IMR-90 (cell line): ENCODE results near the gene XRCC4. TPM values are rescaled to one million over a fixed set of nuclear protein-coding genes. Genes with fewer than 3 reads are reported as not detected.
A peak's percentile ranks its signal among the peaks of the same experiment; 100 is the strongest.
"Not testable (repeated sequence)": the region's sequence is repeated elsewhere in the genome, so short reads cannot be mapped to it uniquely, and the experiment has no call there.

Source experiments
- ATAC-seq: fragments of 200-7000 bp; cut with Tn5 transposase; 2 replicates; pipeline ENCODE4 v1.9.1; 2020; ENCODE audit warnings: low read depth, mild to moderate bottlenecking, moderate library complexity
- BruUV-seq: library from RNA; stranded (reverse); fragments of 400-500 nt; replicated peaks from 2 replicates; lab custom pipeline; 2021; lab: Mats Ljungman, UMichigan
- CTCF ChIA-PET: fragments of 300-600 bp; formaldehyde crosslinking; extraction: SDS; loops from one replicate; lab custom pipeline; 2021; ENCODE audit warnings: antibody characterized with exemption; lab: Yijun Ruan, JAX
- POLR2A ChIA-PET: fragments of 300-600 bp; sonication (Branson Sonifier 250); formaldehyde crosslinking; loops from one replicate; lab custom pipeline; 2022; ENCODE audit warnings: antibody characterized with exemption; ENCODE audit not compliant: unreplicated experiment; lab: Charles Lee
- DNase-seq: peaks from one replicate; pipeline ENCODE4 v3.0.0; 2013
- H2AFZ ChIP-seq: replicated peaks from 2 replicates; pipeline ENCODE3; 2013; ENCODE audit warnings: low read length, mild to moderate bottlenecking; ENCODE audit not compliant: poor library complexity
- H2AK5ac ChIP-seq: 2 replicates; pipeline ENCODE4 v1.6.1; 2013; ENCODE audit warnings: low read depth, low read length, inconsistent platforms
- H2AK9ac ChIP-seq: replicated peaks from 2 replicates; pipeline ENCODE3; 2013; ENCODE audit warnings: mild to moderate bottlenecking, low read depth, low read length, moderate library complexity; ENCODE audit not compliant: poor library complexity
- H2BK120ac ChIP-seq: 2 replicates; pipeline ENCODE4 v1.6.1; 2013; ENCODE audit warnings: low read depth, low read length, inconsistent platforms
- H2BK15ac ChIP-seq: 3 replicates; pipeline ENCODE4 v1.6.1; 2013; ENCODE audit warnings: low read depth, low read length, inconsistent platforms
- H2BK20ac ChIP-seq: 2 replicates; pipeline ENCODE4 v1.6.1; 2013; ENCODE audit warnings: low read depth, mild to moderate bottlenecking, inconsistent platforms, low read length, moderate library complexity
- H2BK5ac ChIP-seq: 2 replicates; pipeline ENCODE4 v1.6.1; 2013; ENCODE audit warnings: mild to moderate bottlenecking, low read depth, low read length, inconsistent platforms; ENCODE audit not compliant: poor library complexity, severe bottlenecking
- H3K14ac ChIP-seq: replicated peaks from 2 replicates; pipeline ENCODE4 v1.6.1; 2013; ENCODE audit warnings: low read depth, low read length, inconsistent platforms
- H3K18ac ChIP-seq: 2 replicates; pipeline ENCODE4 v1.6.1; 2013; ENCODE audit warnings: low read depth, low read length, control low read depth
- H3K23ac ChIP-seq: 2 replicates; pipeline ENCODE4 v1.6.1; 2013; ENCODE audit warnings: low read depth, low read length, inconsistent platforms
- H3K27ac ChIP-seq: 2 replicates; pipeline ENCODE4 v1.5.1; 2013; ENCODE audit warnings: mild to moderate bottlenecking, control low read depth, low read length; ENCODE audit not compliant: insufficient read depth
- H3K27me3 ChIP-seq: 2 replicates; pipeline ENCODE4 v1.6.1; 2013; ENCODE audit warnings: low read length; ENCODE audit not compliant: control insufficient read depth, insufficient read depth
- H3K36me3 ChIP-seq: 2 replicates; pipeline ENCODE4 v1.6.1; 2013; ENCODE audit warnings: low read length, mixed read lengths; ENCODE audit not compliant: control insufficient read depth, insufficient read depth
- H3K4ac ChIP-seq: 2 replicates; pipeline ENCODE4 v1.6.1; 2013; ENCODE audit warnings: low read depth, low read length, inconsistent platforms
- H3K4me1 ChIP-seq: 2 replicates; pipeline ENCODE4 v1.6.1; 2013; ENCODE audit warnings: low read length, mixed read lengths; ENCODE audit not compliant: control insufficient read depth, insufficient read depth
- H3K4me2 ChIP-seq: 2 replicates; pipeline ENCODE4 v1.6.1; 2013; ENCODE audit warnings: low read depth, mild to moderate bottlenecking, control low read depth, low read length, moderate library complexity
- H3K4me3 ChIP-seq: 2 replicates; pipeline ENCODE4 v1.5.1; 2013; ENCODE audit warnings: low read depth, mild to moderate bottlenecking, control low read depth, low read length, moderate library complexity; ENCODE audit not compliant: insufficient read depth
- H3K56ac ChIP-seq: 2 replicates; pipeline ENCODE4 v1.6.1; 2013; ENCODE audit warnings: low read length, inconsistent platforms; ENCODE audit not compliant: insufficient read depth; ENCODE audit errors: extremely low read depth
- H3K79me1 ChIP-seq, 2 experiments: 2 replicates each; pipeline ENCODE4 v1.6.1; 2013; ENCODE audit warnings: low read length in 2 of 2, inconsistent platforms in 1 of 2, low read depth in 1 of 2
- H3K9ac ChIP-seq: 2 replicates; pipeline ENCODE4 v1.6.1; 2013; ENCODE audit warnings: low read depth, low read length, control low read depth
- H3K9me1 ChIP-seq: 2 replicates; pipeline ENCODE4 v1.6.1; 2013; ENCODE audit warnings: low read length, inconsistent platforms; ENCODE audit not compliant: insufficient read depth
- H3K9me3 ChIP-seq: 2 replicates; pipeline ENCODE4 v1.6.1; 2013; ENCODE audit warnings: low read length; ENCODE audit not compliant: control insufficient read depth, insufficient read depth
- H4K20me1 ChIP-seq: 2 replicates; pipeline ENCODE4 v1.6.1; 2013; ENCODE audit warnings: low read length, inconsistent platforms; ENCODE audit not compliant: insufficient read depth
- H4K5ac ChIP-seq: 2 replicates; pipeline ENCODE4 v1.6.1; 2013; ENCODE audit warnings: mild to moderate bottlenecking, low read depth, low read length, control low read depth
- H4K8ac ChIP-seq, 2 experiments: 2 replicates each; pipeline ENCODE4 v1.6.1; 2013; ENCODE audit warnings: low read depth in 2 of 2, low read length in 2 of 2, control low read depth in 1 of 2, inconsistent platforms in 1 of 2
- H4K91ac ChIP-seq: 2 replicates; pipeline ENCODE4 v1.6.1; 2013; ENCODE audit warnings: low read depth, low read length, inconsistent platforms; ENCODE audit not compliant: insufficient read depth
- CEBPB ChIP-seq: IDR thresholded peaks from 2 replicates; pipeline ENCODE4 v1.6.1; 2012; ENCODE audit warnings: low read depth, low read length, improper control_type of control experiment
- CHD1 ChIP-seq: IDR thresholded peaks from 2 replicates; pipeline ENCODE4 v1.6.1; 2012; ENCODE audit warnings: low read depth, low read length, improper control_type of control experiment
- SMC3 ChIP-seq: fragments of 150-350 bp; IDR thresholded peaks from 2 replicates; pipeline ENCODE4 v1.6.1; 2016; ENCODE audit warnings: low read depth, mild to moderate bottlenecking, antibody characterized with exemption, low read length, moderate library complexity
- WGBS, 2 experiments: methylation state at CpG; one replicate each; pipeline versions ENCODE4 v1.1.5 to v1.1.7; 2013; ENCODE audit warnings: missing lambda C conversion rate in 2 of 2; ENCODE audit not compliant: insufficient read length in 1 of 2; ENCODE audit errors: extremely low coverage in 2 of 2; 5-methylcytosine and 5-hydroxymethylcytosine counted together
- dilution Hi-C: fragments of 300-500 bp; cut with HindIII; formaldehyde crosslinking; loops from one replicate; pipeline ENCODE4 v1.14.3; 2018; ENCODE audit warnings: low sequenced_read_pairs; ENCODE audit not compliant: unreplicated experiment
- in situ Hi-C: fragments of 300-500 bp; cut with MboI; formaldehyde crosslinking; loops from 3 replicates; pipeline ENCODE4 v1.14.3; 2019; ENCODE audit warnings: low sequenced_read_pairs, inconsistent platforms, mixed read lengths
- intact Hi-C: fragments of 100-400 bp; cut with micrococcal nuclease; formaldehyde crosslinking; loops from 2 replicates; pipeline ENCODE4 v1.10.0; 2022
- polyA plus RNA-seq, 3 experiments: library from polyadenylated mRNA; depleted of rRNA; stranded (reverse); fragments of >200 nt; gene quantifications; 2 replicates each; pipeline ENCODE4 v1.2.3, GENCODE V29; 2012; ENCODE audit warnings: low replicate concordance in 1 of 3
- total RNA-seq: library from RNA; depleted of rRNA; stranded (reverse); fragments of >200 nt; gene quantifications from 2 replicates; pipeline ENCODE4 v1.2.3, GENCODE V29; 2012

XRCC4 gene
- total and polyA plus RNA-seq, 2 of the 4 experiments (the other 2 are of a cell fraction), result 3.5 to 4.7 TPM

- DNase-seq (peak; percentile 34), ATAC-seq (no peak)
- ChIA-PET POLR2A (no interaction called here), CTCF (no interaction called here)
- Histone ChIP-seq H3K79me1 (no peaks in the 10 kb centered on the region), H4K5ac (no peak overlapping the region), H2AK9ac (no peak overlapping the region), H4K20me1 (no peaks in the 10 kb centered on the region), H3K14ac (no peak overlapping the region), H3K27ac (no peak overlapping the region), H3K23ac (no peak overlapping the region), H3K9ac (no peak overlapping the region), H3K36me3 (no peaks in the 10 kb centered on the region), H3K18ac (no peak overlapping the region), H2BK120ac (no peak overlapping the region), H2BK5ac (no peak overlapping the region), H4K91ac (no peak overlapping the region), H3K4me3 (no peak overlapping the region), H2BK20ac (no peak overlapping the region), H3K4ac (no peak overlapping the region), H3K4me1 (no peaks in the 10 kb centered on the region), H3K4me2 (no peak overlapping the region), H4K8ac (no peak overlapping the region), H3K56ac (no peak overlapping the region), H2BK15ac (no peak overlapping the region), H3K9me3 (no peaks in the 10 kb centered on the region), H3K27me3 (no peaks in the 10 kb centered on the region), H2AFZ (no peak overlapping the region), H2AK5ac (no peak overlapping the region), H3K9me1 (no peaks in the 10 kb centered on the region)
- dilution Hi-C loops, result no loop called here
- no TSS peak for BruUV-seq
- in situ Hi-C loops, result no loop called here
- no CpG with 5 or more reads among the region's 2 CpGs for WGBS, 2 experiments
- intact Hi-C loops, result no loop called here
- TF ChIP-seq CHD1 (no peak), SMC3 (no peak), CEBPB (0 out of 2 replicates have a peak, but pooled peaks have one; percentile 42)
These were observed 178.9 kb downstream of the XRCC4 start for GRCh38 chr5:83256091-83256780.

- H4K91ac ChIP-seq, H3K4ac ChIP-seq, POLR2A ChIA-PET, H2BK15ac ChIP-seq, H2BK120ac ChIP-seq, H3K18ac ChIP-seq, ATAC-seq, H3K9me3 ChIP-seq, H3K4me1 ChIP-seq, H3K27ac ChIP-seq, H3K14ac ChIP-seq, H2BK20ac ChIP-seq, BruUV-seq, H3K36me3 ChIP-seq, H3K56ac ChIP-seq, in situ Hi-C loops, H2AK5ac ChIP-seq, H4K20me1 ChIP-seq, H2AK9ac ChIP-seq, DNase-seq, H4K8ac ChIP-seq, H3K9me1 ChIP-seq, H3K4me3 ChIP-seq, dilution Hi-C loops, H3K23ac ChIP-seq, intact Hi-C loops, H2BK5ac ChIP-seq, H4K5ac ChIP-seq, H3K79me1 ChIP-seq, CTCF ChIA-PET, H3K27me3 ChIP-seq, H3K9ac ChIP-seq, H3K4me2 ChIP-seq, H2AFZ ChIP-seq: not testable (repeated sequence)
- WGBS, 2 experiments, result no CpG with 5 or more reads among the region's 2 CpGs
These were observed 180.3 kb downstream of the XRCC4 start for GRCh38 chr5:83257684-83258083.
